ENCODE measurements around the gene CROCC2. TPM values are rescaled to one million over a fixed set of nuclear protein-coding genes. Genes with fewer than 3 reads are reported as not detected.

Gene CROCC2
- total and polyA plus RNA-seq, 2 of the 13 experiments (the other 11 are each of a cell fraction or from before 2014, with no cell fraction given): not detected

DNA sequence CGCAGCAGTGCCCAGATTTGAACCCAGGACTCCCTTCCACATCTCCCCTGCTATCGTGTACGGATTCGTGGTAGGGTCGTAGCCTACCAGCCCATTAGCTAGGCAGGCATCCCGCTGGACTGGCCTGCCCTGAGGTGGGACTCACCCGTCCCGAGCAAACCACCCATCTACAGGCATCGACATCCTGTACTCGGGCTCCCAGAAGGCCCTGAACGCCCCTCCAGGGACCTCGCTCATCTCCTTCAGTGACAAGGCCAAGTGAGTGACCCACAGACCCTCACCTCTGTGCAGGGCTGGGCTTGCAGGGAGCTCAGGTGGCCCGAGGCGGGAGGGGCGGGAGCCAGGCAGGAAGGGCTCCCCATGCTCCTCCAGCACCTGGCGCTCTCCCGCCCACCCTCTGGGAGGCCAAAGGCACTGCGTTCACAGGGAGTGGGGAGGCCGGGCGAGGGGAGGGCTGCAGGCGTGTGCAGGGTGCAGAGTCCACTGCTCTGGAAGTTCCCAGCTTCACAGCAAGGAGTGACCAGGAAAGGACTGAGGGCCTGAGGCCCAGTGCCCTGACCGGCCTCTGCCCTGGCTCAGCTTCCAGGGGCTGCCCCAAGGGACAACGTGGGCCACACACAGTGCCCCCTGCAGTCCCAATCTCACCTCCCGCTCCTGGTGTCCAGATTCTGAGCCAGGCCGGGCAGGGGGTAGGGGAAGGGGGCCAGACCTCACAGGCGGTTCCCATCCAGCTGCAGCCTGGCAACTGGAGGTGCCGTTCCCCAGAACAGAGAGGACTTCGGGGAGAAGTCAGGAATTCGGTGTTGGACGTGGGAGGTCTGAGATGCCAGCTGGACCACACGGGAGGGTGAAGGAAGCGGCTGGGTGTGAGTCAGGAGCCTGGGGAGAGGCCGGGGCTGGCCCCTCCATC, 32.1 kb upstream of the CROCC2 start (continued):
- TF ChIP-seq, protein P1, sequence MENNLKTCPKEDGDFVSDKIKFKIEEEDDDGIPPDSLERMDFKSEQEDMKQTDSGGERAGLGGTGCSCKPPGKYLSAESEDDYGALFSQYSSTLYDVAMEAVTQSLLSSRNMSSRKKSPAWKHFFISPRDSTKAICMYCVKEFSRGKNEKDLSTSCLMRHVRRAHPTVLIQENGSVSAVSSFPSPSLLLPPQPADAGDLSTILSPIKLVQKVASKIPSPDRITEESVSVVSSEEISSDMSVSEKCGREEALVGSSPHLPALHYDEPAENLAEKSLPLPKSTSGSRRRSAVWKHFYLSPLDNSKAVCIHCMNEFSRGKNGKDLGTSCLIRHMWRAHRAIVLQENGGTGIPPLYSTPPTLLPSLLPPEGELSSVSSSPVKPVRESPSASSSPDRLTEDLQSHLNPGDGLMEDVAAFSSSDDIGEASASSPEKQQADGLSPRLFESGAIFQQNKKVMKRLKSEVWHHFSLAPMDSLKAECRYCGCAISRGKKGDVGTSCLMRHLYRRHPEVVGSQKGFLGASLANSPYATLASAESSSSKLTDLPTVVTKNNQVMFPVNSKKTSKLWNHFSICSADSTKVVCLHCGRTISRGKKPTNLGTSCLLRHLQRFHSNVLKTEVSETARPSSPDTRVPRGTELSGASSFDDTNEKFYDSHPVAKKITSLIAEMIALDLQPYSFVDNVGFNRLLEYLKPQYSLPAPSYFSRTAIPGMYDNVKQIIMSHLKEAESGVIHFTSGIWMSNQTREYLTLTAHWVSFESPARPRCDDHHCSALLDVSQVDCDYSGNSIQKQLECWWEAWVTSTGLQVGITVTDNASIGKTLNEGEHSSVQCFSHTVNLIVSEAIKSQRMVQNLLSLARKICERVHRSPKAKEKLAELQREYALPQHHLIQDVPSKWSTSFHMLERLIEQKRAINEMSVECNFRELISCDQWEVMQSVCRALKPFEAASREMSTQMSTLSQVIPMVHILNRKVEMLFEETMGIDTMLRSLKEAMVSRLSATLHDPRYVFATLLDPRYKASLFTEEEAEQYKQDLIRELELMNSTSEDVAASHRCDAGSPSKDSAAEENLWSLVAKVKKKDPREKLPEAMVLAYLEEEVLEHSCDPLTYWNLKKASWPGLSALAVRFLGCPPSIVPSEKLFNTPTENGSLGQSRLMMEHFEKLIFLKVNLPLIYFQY (CRISPR knock-in tag; IDR thresholded peaks at IDR 0.05; ENCODE audit: borderline replicate concordance): peak; percentile 88; the same call in 1 of the 2 replicates
- peak; percentile 54; the same call in 1 of the 2 replicates for TF ChIP-seq DNMT1 (CRISPR knock-in tag; IDR thresholded peaks at IDR 0.05)
- TF ChIP-seq ARHGAP35 (CRISPR knock-in tag; IDR thresholded peaks at IDR 0.05; ENCODE audit: borderline replicate concordance): peak; percentile 74; the same call in 1 of the 2 replicates
- TF ChIP-seq FOXP1 (IDR thresholded peaks at IDR 0.05): no peak
- peak; percentile 52; the same call in 1 of the 2 replicates for TF ChIP-seq FOXP1 (CRISPR knock-in tag; IDR thresholded peaks at IDR 0.05)
- TF ChIP-seq SMAD9 (CRISPR knock-in tag; IDR thresholded peaks at IDR 0.05): no peak
- TF ChIP-seq ZNF34 (CRISPR knock-in tag; IDR thresholded peaks at IDR 0.05; ENCODE audit: borderline replicate concordance): no peak
- TF ChIP-seq, protein P2, sequence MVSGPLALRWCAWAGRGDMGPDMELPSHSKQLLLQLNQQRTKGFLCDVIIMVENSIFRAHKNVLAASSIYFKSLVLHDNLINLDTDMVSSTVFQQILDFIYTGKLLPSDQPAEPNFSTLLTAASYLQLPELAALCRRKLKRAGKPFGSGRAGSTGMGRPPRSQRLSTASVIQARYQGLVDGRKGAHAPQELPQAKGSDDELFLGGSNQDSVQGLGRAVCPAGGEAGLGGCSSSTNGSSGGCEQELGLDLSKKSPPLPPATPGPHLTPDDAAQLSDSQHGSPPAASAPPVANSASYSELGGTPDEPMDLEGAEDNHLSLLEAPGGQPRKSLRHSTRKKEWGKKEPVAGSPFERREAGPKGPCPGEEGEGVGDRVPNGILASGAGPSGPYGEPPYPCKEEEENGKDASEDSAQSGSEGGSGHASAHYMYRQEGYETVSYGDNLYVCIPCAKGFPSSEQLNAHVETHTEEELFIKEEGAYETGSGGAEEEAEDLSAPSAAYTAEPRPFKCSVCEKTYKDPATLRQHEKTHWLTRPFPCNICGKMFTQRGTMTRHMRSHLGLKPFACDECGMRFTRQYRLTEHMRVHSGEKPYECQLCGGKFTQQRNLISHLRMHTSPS (CRISPR knock-in tag; IDR thresholded peaks at IDR 0.05; ENCODE audit: low read depth): peak; percentile 98
- TF ChIP-seq, protein P3, sequence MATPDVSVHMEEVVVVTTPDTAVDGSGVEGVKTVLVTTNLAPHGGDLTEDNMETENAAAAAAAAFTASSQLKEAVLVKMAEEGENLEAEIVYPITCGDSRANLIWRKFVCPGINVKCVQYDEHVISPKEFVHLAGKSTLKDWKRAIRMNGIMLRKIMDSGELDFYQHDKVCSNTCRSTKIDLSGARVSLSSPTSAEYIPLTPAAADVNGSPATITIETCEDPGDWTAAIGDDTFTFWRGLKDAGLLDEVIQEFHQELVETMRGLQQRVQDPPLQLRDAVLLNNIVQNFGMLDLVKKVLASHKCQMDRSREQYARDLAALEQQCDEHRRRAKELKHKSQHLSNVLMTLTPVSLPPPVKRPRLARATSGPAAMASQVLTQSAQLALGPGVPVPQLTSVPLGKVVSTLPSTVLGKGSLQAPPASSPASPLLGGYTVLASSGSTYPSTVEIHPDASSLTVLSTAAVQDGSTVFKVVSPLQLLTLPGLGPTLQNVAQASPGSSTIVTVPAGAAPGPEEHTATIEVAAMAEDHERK (CRISPR knock-in tag; IDR thresholded peaks at IDR 0.05; ENCODE audit: low read depth): no peak
- TF ChIP-seq, protein P4, sequence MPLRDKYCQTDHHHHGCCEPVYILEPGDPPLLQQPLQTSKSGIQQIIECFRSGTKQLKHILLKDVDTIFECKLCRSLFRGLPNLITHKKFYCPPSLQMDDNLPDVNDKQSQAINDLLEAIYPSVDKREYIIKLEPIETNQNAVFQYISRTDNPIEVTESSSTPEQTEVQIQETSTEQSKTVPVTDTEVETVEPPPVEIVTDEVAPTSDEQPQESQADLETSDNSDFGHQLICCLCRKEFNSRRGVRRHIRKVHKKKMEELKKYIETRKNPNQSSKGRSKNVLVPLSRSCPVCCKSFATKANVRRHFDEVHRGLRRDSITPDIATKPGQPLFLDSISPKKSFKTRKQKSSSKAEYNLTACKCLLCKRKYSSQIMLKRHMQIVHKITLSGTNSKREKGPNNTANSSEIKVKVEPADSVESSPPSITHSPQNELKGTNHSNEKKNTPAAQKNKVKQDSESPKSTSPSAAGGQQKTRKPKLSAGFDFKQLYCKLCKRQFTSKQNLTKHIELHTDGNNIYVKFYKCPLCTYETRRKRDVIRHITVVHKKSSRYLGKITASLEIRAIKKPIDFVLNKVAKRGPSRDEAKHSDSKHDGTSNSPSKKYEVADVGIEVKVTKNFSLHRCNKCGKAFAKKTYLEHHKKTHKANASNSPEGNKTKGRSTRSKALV (CRISPR knock-in tag; IDR thresholded peaks at IDR 0.05): peak; percentile 69; the same call in 1 of the 2 replicates
- TF ChIP-seq HMGA1 (CRISPR knock-in tag; conservative IDR thresholded peaks at IDR 0.05): no peak
- no peak for TF ChIP-seq ZNF530 (CRISPR knock-in tag; IDR thresholded peaks at IDR 0.05; ENCODE audit: low read depth)
- TF ChIP-seq ZNF205 (CRISPR knock-in tag; IDR thresholded peaks at IDR 0.05): peak; percentile 91
- TF ChIP-seq, protein P5, sequence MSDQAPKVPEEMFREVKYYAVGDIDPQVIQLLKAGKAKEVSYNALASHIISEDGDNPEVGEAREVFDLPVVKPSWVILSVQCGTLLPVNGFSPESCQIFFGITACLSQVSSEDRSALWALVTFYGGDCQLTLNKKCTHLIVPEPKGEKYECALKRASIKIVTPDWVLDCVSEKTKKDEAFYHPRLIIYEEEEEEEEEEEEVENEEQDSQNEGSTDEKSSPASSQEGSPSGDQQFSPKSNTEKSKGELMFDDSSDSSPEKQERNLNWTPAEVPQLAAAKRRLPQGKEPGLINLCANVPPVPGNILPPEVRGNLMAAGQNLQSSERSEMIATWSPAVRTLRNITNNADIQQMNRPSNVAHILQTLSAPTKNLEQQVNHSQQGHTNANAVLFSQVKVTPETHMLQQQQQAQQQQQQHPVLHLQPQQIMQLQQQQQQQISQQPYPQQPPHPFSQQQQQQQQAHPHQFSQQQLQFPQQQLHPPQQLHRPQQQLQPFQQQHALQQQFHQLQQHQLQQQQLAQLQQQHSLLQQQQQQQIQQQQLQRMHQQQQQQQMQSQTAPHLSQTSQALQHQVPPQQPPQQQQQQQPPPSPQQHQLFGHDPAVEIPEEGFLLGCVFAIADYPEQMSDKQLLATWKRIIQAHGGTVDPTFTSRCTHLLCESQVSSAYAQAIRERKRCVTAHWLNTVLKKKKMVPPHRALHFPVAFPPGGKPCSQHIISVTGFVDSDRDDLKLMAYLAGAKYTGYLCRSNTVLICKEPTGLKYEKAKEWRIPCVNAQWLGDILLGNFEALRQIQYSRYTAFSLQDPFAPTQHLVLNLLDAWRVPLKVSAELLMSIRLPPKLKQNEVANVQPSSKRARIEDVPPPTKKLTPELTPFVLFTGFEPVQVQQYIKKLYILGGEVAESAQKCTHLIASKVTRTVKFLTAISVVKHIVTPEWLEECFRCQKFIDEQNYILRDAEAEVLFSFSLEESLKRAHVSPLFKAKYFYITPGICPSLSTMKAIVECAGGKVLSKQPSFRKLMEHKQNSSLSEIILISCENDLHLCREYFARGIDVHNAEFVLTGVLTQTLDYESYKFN (CRISPR knock-in tag; conservative IDR thresholded peaks at IDR 0.05): peak; percentile 98
- TF ChIP-seq ZNF549 (CRISPR knock-in tag; IDR thresholded peaks at IDR 0.05): no peak; the same call in 1 of the 2 replicates

Measured in HepG2 (cell line).